Adrenal gland (tissue), 5 donors: ENCODE data around the gene TACC2.

ENCODE experiments used
- POLR2A ChIP-seq, 2 donors: fragments of 450-650 bp; IDR thresholded peaks; one replicate each; pipeline ENCODE4 v1.6.1; 2017; ENCODE audit warnings: antibody characterized with exemption in 2 of 2, mild to moderate bottlenecking in 2 of 2, moderate library complexity in 1 of 2
- TF ChIP-seq, protein P1 (sequence below), 6 experiments: fragments of 450-650 bp in 4 of 6; fragments of 200-600 bp in 2 of 6; sonication (generic) in 1 of 6; IDR thresholded peaks; 1 replicate in 5 of 6; 2 replicates in 1 of 6; pipeline versions ENCODE4 v1.5.1 to v1.8.0; 2016 to 2021; ENCODE audit warnings: antibody characterized with exemption in 6 of 6, mild to moderate bottlenecking in 2 of 6, moderate library complexity in 1 of 6
- donor health status: DM: no; HTN: no; CAD: no.

DNA sequence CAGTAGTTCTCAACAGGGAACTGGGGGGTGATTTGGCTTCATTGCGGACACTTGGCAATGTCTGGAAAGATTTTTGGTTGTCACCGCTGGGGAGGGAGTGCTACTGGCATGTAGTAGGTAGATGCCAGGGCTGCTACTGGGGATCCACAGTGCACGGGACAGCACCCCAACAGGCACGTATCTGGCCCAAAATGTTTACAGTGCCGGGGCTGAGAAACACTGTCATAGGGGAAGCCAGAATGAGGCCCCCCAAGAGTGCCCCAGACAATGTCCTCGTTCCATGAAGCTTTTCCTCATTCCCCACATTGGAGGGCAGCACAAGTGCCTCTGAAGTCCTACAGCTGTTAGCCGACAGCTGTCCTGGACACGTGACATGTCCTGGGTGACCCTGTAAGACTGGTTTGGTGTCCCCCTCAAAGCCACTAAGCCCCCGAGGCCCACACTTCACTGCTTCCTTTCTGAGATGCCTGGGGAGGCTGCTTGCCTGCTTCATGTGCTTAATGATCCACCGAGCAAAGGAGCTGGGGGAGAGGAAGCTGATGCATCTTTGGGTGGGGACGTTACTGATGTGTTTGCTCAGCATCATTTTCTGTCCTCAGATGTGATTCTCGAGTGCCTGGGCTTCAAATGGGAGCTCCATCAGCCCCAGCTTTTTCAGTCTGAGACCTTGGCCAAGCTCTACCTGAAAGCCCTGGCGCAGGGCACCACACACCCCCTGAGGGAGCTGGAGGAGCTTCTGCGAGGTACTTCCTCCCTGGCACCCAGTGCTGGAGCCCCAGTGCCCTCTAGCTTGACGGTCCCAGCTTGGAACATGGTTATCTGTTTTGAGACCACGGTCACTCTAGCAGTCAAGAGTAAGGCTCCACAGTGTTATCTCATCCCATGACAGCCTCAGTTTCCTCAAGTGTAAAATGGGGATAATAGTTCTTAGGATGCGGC is 296.8 kb downstream of the TACC2 start:
- TF ChIP-seq, protein P1, sequence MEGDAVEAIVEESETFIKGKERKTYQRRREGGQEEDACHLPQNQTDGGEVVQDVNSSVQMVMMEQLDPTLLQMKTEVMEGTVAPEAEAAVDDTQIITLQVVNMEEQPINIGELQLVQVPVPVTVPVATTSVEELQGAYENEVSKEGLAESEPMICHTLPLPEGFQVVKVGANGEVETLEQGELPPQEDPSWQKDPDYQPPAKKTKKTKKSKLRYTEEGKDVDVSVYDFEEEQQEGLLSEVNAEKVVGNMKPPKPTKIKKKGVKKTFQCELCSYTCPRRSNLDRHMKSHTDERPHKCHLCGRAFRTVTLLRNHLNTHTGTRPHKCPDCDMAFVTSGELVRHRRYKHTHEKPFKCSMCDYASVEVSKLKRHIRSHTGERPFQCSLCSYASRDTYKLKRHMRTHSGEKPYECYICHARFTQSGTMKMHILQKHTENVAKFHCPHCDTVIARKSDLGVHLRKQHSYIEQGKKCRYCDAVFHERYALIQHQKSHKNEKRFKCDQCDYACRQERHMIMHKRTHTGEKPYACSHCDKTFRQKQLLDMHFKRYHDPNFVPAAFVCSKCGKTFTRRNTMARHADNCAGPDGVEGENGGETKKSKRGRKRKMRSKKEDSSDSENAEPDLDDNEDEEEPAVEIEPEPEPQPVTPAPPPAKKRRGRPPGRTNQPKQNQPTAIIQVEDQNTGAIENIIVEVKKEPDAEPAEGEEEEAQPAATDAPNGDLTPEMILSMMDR (IDR thresholded peaks at IDR 0.05), result no peak
- no peak for TF ChIP-seq POLR2A (IDR thresholded peaks at IDR 0.05)
